Measurements from ENCODE around the gene SLC22A3.

The SLC22A3 gene

DNA sequence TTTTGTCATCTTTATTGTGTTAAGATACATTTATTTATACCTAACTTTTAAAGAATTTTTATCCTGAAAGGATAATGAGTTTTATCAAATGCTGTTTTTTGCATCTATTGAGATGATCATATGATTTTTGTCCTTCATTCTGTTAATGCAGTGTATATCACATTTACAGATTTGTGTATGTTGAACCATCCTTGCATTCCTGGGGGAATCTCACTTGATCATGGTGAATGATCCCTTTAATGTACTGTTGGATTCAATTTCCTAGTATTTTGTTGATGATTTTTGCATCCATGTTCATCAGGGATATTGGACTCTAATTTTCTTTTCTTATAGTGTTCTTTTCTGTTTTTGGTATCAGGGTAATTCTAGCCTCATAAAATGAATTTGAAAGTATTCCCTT is 38.5 kb upstream of the SLC22A3 start:
- H3K27ac ChIP-seq = no peak overlapping the region

DNA sequence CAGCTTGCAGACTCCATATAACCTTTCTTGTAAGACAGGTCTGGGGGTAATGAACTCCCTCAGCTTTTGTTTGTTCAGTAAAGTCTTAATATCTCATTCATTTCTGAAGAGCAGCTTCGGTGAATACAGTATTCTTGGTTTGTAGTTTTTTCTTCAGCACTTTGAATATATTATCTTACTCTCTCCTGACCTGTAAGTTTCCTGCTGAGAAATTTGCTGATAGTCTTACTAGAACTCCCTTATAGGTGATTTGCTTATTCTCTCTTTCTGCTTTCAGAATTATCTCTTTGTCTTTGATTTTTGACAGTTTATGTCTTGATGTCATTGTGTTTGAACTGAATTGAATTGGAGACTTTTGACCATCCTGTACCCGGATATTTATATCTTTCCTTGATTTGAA is 35.3 kb upstream of the SLC22A3 start:
- no peak overlapping the region for H3K27ac ChIP-seq
- TF ChIP-seq, protein P1, sequence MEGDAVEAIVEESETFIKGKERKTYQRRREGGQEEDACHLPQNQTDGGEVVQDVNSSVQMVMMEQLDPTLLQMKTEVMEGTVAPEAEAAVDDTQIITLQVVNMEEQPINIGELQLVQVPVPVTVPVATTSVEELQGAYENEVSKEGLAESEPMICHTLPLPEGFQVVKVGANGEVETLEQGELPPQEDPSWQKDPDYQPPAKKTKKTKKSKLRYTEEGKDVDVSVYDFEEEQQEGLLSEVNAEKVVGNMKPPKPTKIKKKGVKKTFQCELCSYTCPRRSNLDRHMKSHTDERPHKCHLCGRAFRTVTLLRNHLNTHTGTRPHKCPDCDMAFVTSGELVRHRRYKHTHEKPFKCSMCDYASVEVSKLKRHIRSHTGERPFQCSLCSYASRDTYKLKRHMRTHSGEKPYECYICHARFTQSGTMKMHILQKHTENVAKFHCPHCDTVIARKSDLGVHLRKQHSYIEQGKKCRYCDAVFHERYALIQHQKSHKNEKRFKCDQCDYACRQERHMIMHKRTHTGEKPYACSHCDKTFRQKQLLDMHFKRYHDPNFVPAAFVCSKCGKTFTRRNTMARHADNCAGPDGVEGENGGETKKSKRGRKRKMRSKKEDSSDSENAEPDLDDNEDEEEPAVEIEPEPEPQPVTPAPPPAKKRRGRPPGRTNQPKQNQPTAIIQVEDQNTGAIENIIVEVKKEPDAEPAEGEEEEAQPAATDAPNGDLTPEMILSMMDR (IDR thresholded peaks at IDR 0.05) = no peak
- no peak for TF ChIP-seq ZFX (IDR thresholded peaks at IDR 0.05; ENCODE audit: borderline replicate concordance)

More for the DNA sequence above, 38.5 kb upstream of the SLC22A3 start:
- TF ChIP-seq ZFX (IDR thresholded peaks at IDR 0.05; ENCODE audit: borderline replicate concordance) = no peak
- TF ChIP-seq, protein P1 (IDR thresholded peaks at IDR 0.05) = no peak

DNA sequence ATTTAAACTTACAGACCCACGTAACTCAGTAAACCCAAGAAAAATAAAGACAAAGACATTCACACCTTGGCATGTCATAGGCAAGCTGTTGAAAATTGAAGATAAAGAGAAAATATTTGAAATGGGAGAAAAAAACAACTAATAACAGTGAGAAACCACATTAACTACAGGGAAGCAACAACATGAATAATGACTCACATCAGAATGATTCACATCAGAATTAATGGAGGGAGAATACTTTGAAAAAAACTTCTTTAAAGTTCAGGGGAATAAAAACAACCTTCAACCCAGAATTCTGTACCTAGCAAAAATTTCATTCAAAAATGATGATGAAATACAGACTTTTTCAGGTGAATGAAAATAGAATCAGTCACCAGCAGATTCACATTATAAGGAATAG is 32.9 kb upstream of the SLC22A3 start:
- H3K27ac ChIP-seq = no peak overlapping the region
- no peak for TF ChIP-seq ZFX (IDR thresholded peaks at IDR 0.05; ENCODE audit: borderline replicate concordance)

DNA sequence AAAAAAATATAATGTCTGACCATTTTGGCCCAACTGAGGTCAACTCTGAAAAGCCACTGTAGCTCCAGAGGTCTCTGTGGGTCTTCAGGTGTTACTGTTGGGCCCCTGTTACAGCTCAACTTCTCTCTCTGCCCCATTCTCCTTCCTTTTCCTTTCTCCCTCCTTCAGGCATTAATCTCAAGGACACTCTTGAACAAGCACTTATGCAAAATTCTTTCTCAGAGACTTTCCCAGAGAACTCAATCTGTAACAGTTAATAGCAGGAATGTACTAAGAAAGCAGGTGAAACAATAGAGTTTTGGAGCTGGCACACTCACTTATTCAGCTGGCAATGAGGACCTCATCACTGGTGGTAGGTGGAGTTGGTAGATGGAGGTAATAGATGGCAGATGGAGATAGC is 31.9 kb upstream of the SLC22A3 start:
- TF ChIP-seq ZFX (IDR thresholded peaks at IDR 0.05; ENCODE audit: borderline replicate concordance) = no peak
- TF ChIP-seq, protein P1 (IDR thresholded peaks at IDR 0.05) = no peak
- no peak overlapping the region for H3K27ac ChIP-seq

DNA sequence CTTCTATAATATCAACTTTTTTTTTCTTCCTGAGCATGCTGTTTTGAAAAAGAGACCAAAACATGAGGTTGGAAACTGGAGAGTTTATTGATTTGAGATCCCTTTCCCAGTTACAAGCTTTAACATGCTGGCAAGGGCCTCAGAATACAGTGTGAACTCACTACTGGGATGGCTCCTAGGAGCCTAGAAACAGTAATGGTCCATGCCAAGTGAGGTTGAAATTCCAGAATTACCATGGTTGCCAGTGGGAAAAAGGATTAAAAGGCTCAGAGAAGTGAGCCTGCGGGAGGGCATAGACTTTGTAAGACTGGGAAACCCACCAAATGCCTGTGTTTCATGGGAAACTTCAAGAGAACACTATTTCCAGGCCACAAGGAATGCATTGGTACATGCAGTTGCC is 28.9 kb upstream of the SLC22A3 start:
- TF ChIP-seq, protein P1 (IDR thresholded peaks at IDR 0.05) = no peak
- no peak for TF ChIP-seq ZFX (IDR thresholded peaks at IDR 0.05; ENCODE audit: borderline replicate concordance)
- H3K27ac ChIP-seq = no peak overlapping the region

DNA sequence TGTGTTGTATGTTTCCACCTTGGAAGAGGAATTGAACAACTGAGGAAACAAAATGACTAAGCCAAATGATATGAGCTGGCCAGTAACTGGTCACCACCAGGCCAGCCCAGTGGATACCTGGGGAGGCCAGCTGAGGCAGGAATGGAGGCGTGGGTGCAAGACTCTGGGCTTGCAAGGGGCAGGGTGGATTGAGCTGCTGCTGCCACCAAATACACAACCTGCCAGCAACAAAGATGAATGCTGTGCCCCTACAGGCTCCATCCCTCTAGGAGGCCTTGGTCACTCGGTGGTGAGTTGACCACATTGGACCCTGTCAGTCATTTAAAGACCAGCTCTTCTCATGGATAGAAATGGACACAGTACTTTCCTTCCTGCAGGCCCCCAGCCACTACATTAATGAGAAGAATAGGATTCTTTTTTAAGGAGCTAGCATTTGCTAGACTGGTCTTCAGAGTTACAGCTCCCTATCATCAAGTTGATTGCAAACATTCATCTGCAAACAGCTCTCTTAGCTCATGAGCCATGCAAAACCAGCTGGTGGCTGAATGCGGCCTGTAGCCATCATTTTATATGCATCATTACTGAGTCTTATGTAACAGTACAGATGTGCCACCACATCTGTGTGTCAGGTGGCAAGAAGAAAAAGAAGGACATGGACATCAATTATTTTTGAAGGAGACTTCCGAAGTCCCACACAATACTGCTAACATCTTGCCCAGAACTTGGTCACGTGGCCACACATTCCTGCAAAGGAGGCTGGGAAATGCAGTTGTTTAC is 26.3 kb upstream of the SLC22A3 start:
- TF ChIP-seq, protein P1 (IDR thresholded peaks at IDR 0.05) = no peak
- TF ChIP-seq ZFX (IDR thresholded peaks at IDR 0.05; ENCODE audit: borderline replicate concordance) = no peak
- H3K27ac ChIP-seq = no peak overlapping the region

DNA sequence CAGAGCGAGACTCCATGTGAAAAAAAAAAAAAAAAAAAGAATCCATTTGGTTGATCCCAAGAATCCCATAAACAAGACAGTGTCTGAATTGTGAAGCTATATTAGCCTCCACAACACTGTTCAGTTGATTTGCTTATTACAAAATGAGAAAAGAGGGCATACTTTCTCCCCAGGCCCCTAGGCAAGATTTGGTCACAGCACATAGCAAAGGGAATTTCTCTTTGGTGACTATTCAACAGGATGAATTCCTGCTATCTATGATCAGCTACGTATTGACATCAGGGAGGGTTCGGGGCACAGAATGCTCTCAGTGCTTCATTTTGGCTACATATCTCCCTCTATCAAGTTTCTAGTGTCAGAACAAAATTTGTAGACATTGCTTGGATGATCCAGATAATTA is 20.2 kb upstream of the SLC22A3 start:
- no peak overlapping the region for H3K27ac ChIP-seq
- TF ChIP-seq, protein P1 (IDR thresholded peaks at IDR 0.05) = no peak
- no peak for TF ChIP-seq ZFX (IDR thresholded peaks at IDR 0.05; ENCODE audit: borderline replicate concordance)

DNA sequence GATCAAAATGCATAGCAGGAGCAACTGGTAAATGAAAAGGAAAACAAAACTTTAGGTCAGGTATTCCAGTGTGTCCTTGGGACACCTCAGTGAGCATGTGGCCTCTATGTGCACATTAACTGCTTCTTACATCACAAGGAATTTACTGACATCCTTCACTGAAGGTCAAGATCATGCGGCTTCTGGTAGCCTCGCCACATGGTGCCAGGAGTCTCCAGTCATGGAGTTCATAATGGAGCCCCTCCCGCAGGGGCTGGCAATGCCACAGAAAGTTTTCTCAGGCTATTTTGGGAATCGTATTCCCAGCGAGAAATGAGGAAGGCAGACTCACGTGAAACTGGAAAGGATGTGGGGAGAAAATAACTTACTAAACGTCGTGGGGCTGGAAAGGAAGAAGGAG is 19.7 kb upstream of the SLC22A3 start:
- no peak overlapping the region for H3K27ac ChIP-seq
- TF ChIP-seq ZFX (IDR thresholded peaks at IDR 0.05; ENCODE audit: borderline replicate concordance) = no peak
- TF ChIP-seq, protein P1 (IDR thresholded peaks at IDR 0.05) = no peak
